ENCODE measurements around the gene BEGAIN.
"Not testable (repeated sequence)": the region's sequence is repeated elsewhere in the genome, so short reads cannot be mapped to it uniquely, and the experiment has no call there.

BEGAIN gene

GRCh38 chr14:100524233-100524932 is 62.8 kb downstream of the BEGAIN start:
- no peak for DNase-seq (ENCODE audit: low spot score)
- FAIRE-seq, result no peak

GRCh38 chr14:100523843-100524169 is 63.4 kb downstream of the BEGAIN start:
- DNase-seq (ENCODE audit: low spot score), result no peak
- no peak for FAIRE-seq

- no peak for DNase-seq (ENCODE audit: low spot score)
- FAIRE-seq, result no peak
Measured at GRCh38 chr14:100523131-100523842, 63.9 kb downstream of the BEGAIN start.

GRCh38 chr14:100522616-100523099 is 64.6 kb downstream of the BEGAIN start:
- no peak for FAIRE-seq

GRCh38 chr14:100506053-100506452 is 81.2 kb downstream of the BEGAIN start:
- DNase-seq (ENCODE audit: low spot score); FAIRE-seq: not testable (repeated sequence)

More at GRCh38 chr14:100522616-100523099, 64.6 kb downstream of the BEGAIN start:
- no peak for DNase-seq (ENCODE audit: low spot score)

- FAIRE-seq (no peak), DNase-seq (ENCODE audit: low spot score) (peak; percentile 13)
Measured at GRCh38 chr14:100504372-100505078, 82.7 kb downstream of the BEGAIN start.

GRCh38 chr14:100503251-100503650 is 84.0 kb downstream of the BEGAIN start:
- DNase-seq (ENCODE audit: low spot score) (no peak), FAIRE-seq (no peak)

GRCh38 chr14:100502622-100503220 is 84.5 kb downstream of the BEGAIN start:
- DNase-seq (ENCODE audit: low spot score), result no peak
- FAIRE-seq, result no peak

- DNase-seq (ENCODE audit: low spot score), result no peak
- FAIRE-seq, result no peak
Measured at GRCh38 chr14:100500128-100500527, 87.1 kb downstream of the BEGAIN start.

- DNase-seq (ENCODE audit: low spot score) (no peak), FAIRE-seq (no peak)
Measured at GRCh38 chr14:100498068-100498467, 89.1 kb downstream of the BEGAIN start.

- FAIRE-seq, result no peak
- no peak for DNase-seq (ENCODE audit: low spot score)
Measured at GRCh38 chr14:100495917-100496316, 91.3 kb downstream of the BEGAIN start.

GRCh38 chr14:100494645-100495044 is 92.6 kb downstream of the BEGAIN start:
- DNase-seq (ENCODE audit: low spot score), result no peak

GRCh38 chr14:100490252-100490651 is 97.0 kb downstream of the BEGAIN start:
- FAIRE-seq, result no peak
- no peak for DNase-seq (ENCODE audit: low spot score)

More at GRCh38 chr14:100494645-100495044, 92.6 kb downstream of the BEGAIN start:
- FAIRE-seq, result no peak

GRCh38 chr14:100488057-100488456 is 99.2 kb downstream of the BEGAIN start:
- DNase-seq (ENCODE audit: low spot score) (no peak), FAIRE-seq (no peak)

- FAIRE-seq (no peak), DNase-seq (ENCODE audit: low spot score) (no peak)
Measured at GRCh38 chr14:100487304-100487703, 99.9 kb downstream of the BEGAIN start.

Data from RCC 7860 (cell line).